ENCODE data around the gene TMEM184C.

Gene TMEM184C

GRCh38 chr4:147643616-147644015 is 26.4 kb downstream of the TMEM184C start:
- Histone ChIP-seq H3K9me3 (ENCODE audit: control insufficient read depth in 2 of 2, low read length in 2 of 2) (no peaks in the 10 kb centered on the region), H3K36me3 (ENCODE audit: control insufficient read depth in 2 of 2, insufficient read depth in 2 of 2, low read length in 2 of 2) (peaks cover 4 to 9% of the 10 kb centered on the region in 2 donors), H3K4me3 (ENCODE audit: low read length in 2 of 2) (no peak overlapping the region), H3K9ac (ENCODE audit: low read depth in 1 of 2, low read length in 2 of 2) (no peak overlapping the region), H3K27me3 (ENCODE audit: control insufficient read depth in 2 of 2, insufficient read depth in 2 of 2, low read length in 2 of 2) (no peaks in the 10 kb centered on the region), H3K4me1 (ENCODE audit: control insufficient read depth in 2 of 2, insufficient read depth in 2 of 2, low read length in 2 of 2) (no peaks in the 10 kb centered on the region), H3K27ac (ENCODE audit: low read depth in 2 of 2, low read length in 2 of 2) (no peak overlapping the region)

GRCh38 chr4:147644471-147644870 is 27.3 kb downstream of the TMEM184C start:
- H3K27ac ChIP-seq (ENCODE audit: low read depth in 2 of 2, low read length in 2 of 2), result no peak overlapping the region
- no peak overlapping the region for H3K9ac ChIP-seq (ENCODE audit: low read depth in 1 of 2, low read length in 2 of 2)
- H3K27me3 ChIP-seq (ENCODE audit: control insufficient read depth in 2 of 2, insufficient read depth in 2 of 2, low read length in 2 of 2), result no peaks in the 10 kb centered on the region
- peaks cover 8 to 11% of the 10 kb centered on the region in 2 donors for H3K36me3 ChIP-seq (ENCODE audit: control insufficient read depth in 2 of 2, insufficient read depth in 2 of 2, low read length in 2 of 2)
- no peaks in the 10 kb centered on the region for H3K4me1 ChIP-seq (ENCODE audit: control insufficient read depth in 2 of 2, insufficient read depth in 2 of 2, low read length in 2 of 2)
- H3K4me3 ChIP-seq (ENCODE audit: low read length in 2 of 2), result no peak overlapping the region
- no peaks in the 10 kb centered on the region for H3K9me3 ChIP-seq (ENCODE audit: control insufficient read depth in 2 of 2, low read length in 2 of 2)

GRCh38 chr4:147645099-147645498 is 27.9 kb downstream of the TMEM184C start:
- peaks cover 8 to 11% of the 10 kb centered on the region in 2 donors for H3K36me3 ChIP-seq (ENCODE audit: control insufficient read depth in 2 of 2, insufficient read depth in 2 of 2, low read length in 2 of 2)
- H3K4me3 ChIP-seq (ENCODE audit: low read length in 2 of 2), result no peak overlapping the region
- no peak overlapping the region for H3K27ac ChIP-seq (ENCODE audit: low read depth in 2 of 2, low read length in 2 of 2)

GRCh38 chr4:147648656-147649055 is 31.5 kb downstream of the TMEM184C start:
- Histone ChIP-seq H3K9ac (ENCODE audit: low read depth in 1 of 2, low read length in 2 of 2) (no peak overlapping the region), H3K27me3 (ENCODE audit: control insufficient read depth in 2 of 2, insufficient read depth in 2 of 2, low read length in 2 of 2) (no peaks in the 10 kb centered on the region), H3K4me3 (ENCODE audit: low read length in 2 of 2) (no peak overlapping the region), H3K36me3 (ENCODE audit: control insufficient read depth in 2 of 2, insufficient read depth in 2 of 2, low read length in 2 of 2) (peaks cover 4% of the 10 kb centered on the region in 2 donors), H3K4me1 (ENCODE audit: control insufficient read depth in 2 of 2, insufficient read depth in 2 of 2, low read length in 2 of 2) (no peaks in the 10 kb centered on the region), H3K9me3 (ENCODE audit: control insufficient read depth in 2 of 2, low read length in 2 of 2) (no peaks in the 10 kb centered on the region), H3K27ac (ENCODE audit: low read depth in 2 of 2, low read length in 2 of 2) (no peak overlapping the region)

More at GRCh38 chr4:147645099-147645498, 27.9 kb downstream of the TMEM184C start:
- Histone ChIP-seq H3K9ac (ENCODE audit: low read depth in 1 of 2, low read length in 2 of 2) (no peak overlapping the region), H3K27me3 (ENCODE audit: control insufficient read depth in 2 of 2, insufficient read depth in 2 of 2, low read length in 2 of 2) (no peaks in the 10 kb centered on the region), H3K9me3 (ENCODE audit: control insufficient read depth in 2 of 2, low read length in 2 of 2) (no peaks in the 10 kb centered on the region), H3K4me1 (ENCODE audit: control insufficient read depth in 2 of 2, insufficient read depth in 2 of 2, low read length in 2 of 2) (no peaks in the 10 kb centered on the region)

GRCh38 chr4:147651563-147651962 is 34.4 kb downstream of the TMEM184C start:
- Histone ChIP-seq H3K9me3 (ENCODE audit: control insufficient read depth in 2 of 2, low read length in 2 of 2) (no peaks in the 10 kb centered on the region), H3K4me1 (ENCODE audit: control insufficient read depth in 2 of 2, insufficient read depth in 2 of 2, low read length in 2 of 2) (no peaks in the 10 kb centered on the region), H3K36me3 (ENCODE audit: control insufficient read depth in 2 of 2, insufficient read depth in 2 of 2, low read length in 2 of 2) (peaks cover 4 to 6% of the 10 kb centered on the region in 2 donors), H3K27me3 (ENCODE audit: control insufficient read depth in 2 of 2, insufficient read depth in 2 of 2, low read length in 2 of 2) (no peaks in the 10 kb centered on the region), H3K27ac (ENCODE audit: low read depth in 2 of 2, low read length in 2 of 2) (no peak overlapping the region), H3K9ac (ENCODE audit: low read depth in 1 of 2, low read length in 2 of 2) (no peak overlapping the region), H3K4me3 (ENCODE audit: low read length in 2 of 2) (no peak overlapping the region)

- Histone ChIP-seq H3K36me3 (ENCODE audit: control insufficient read depth in 2 of 2, insufficient read depth in 2 of 2, low read length in 2 of 2) (peaks cover 2 to 16% of the 10 kb centered on the region in 2 donors), H3K4me3 (ENCODE audit: low read length in 2 of 2) (no peak overlapping the region), H3K9ac (ENCODE audit: low read depth in 1 of 2, low read length in 2 of 2) (no peak overlapping the region), H3K27ac (ENCODE audit: low read depth in 2 of 2, low read length in 2 of 2) (no peak overlapping the region), H3K9me3 (ENCODE audit: control insufficient read depth in 2 of 2, low read length in 2 of 2) (no peaks in the 10 kb centered on the region), H3K4me1 (ENCODE audit: control insufficient read depth in 2 of 2, insufficient read depth in 2 of 2, low read length in 2 of 2) (no peaks in the 10 kb centered on the region), H3K27me3 (ENCODE audit: control insufficient read depth in 2 of 2, insufficient read depth in 2 of 2, low read length in 2 of 2) (no peaks in the 10 kb centered on the region)
Observed at GRCh38 chr4:147655639-147656038, 38.4 kb downstream of the TMEM184C start.

- H3K4me1 ChIP-seq (ENCODE audit: control insufficient read depth in 2 of 2, insufficient read depth in 2 of 2, low read length in 2 of 2), result no peaks in the 10 kb centered on the region
- no peaks in the 10 kb centered on the region for H3K9me3 ChIP-seq (ENCODE audit: control insufficient read depth in 2 of 2, low read length in 2 of 2)
- no peak overlapping the region for H3K27ac ChIP-seq (ENCODE audit: low read depth in 2 of 2, low read length in 2 of 2)
- peaks cover 2 to 16% of the 10 kb centered on the region in 2 donors for H3K36me3 ChIP-seq (ENCODE audit: control insufficient read depth in 2 of 2, insufficient read depth in 2 of 2, low read length in 2 of 2)
- H3K9ac ChIP-seq (ENCODE audit: low read depth in 1 of 2, low read length in 2 of 2), result no peak overlapping the region
- H3K27me3 ChIP-seq (ENCODE audit: control insufficient read depth in 2 of 2, insufficient read depth in 2 of 2, low read length in 2 of 2), result no peaks in the 10 kb centered on the region
- H3K4me3 ChIP-seq (ENCODE audit: low read length in 2 of 2), result no peak overlapping the region
Observed at GRCh38 chr4:147658501-147658900, 41.3 kb downstream of the TMEM184C start.

- Histone ChIP-seq H3K27ac (ENCODE audit: low read depth in 2 of 2, low read length in 2 of 2) (no peak overlapping the region), H3K27me3 (ENCODE audit: control insufficient read depth in 2 of 2, insufficient read depth in 2 of 2, low read length in 2 of 2) (no peaks in the 10 kb centered on the region), H3K4me1 (ENCODE audit: control insufficient read depth in 2 of 2, insufficient read depth in 2 of 2, low read length in 2 of 2) (no peaks in the 10 kb centered on the region), H3K9me3 (ENCODE audit: control insufficient read depth in 2 of 2, low read length in 2 of 2) (no peaks in the 10 kb centered on the region), H3K9ac (ENCODE audit: low read depth in 1 of 2, low read length in 2 of 2) (no peak overlapping the region), H3K36me3 (ENCODE audit: control insufficient read depth in 2 of 2, insufficient read depth in 2 of 2, low read length in 2 of 2) (peaks cover 0 to 3% of the 10 kb centered on the region in 2 donors), H3K4me3 (ENCODE audit: low read length in 2 of 2) (no peak overlapping the region)
Observed at GRCh38 chr4:147674073-147674472, 56.9 kb downstream of the TMEM184C start.

- Histone ChIP-seq H3K4me1 (ENCODE audit: control insufficient read depth in 2 of 2, insufficient read depth in 2 of 2, low read length in 2 of 2) (no peaks in the 10 kb centered on the region), H3K4me3 (ENCODE audit: low read length in 2 of 2) (no peak overlapping the region), H3K9ac (ENCODE audit: low read depth in 1 of 2, low read length in 2 of 2) (no peak overlapping the region), H3K36me3 (ENCODE audit: control insufficient read depth in 2 of 2, insufficient read depth in 2 of 2, low read length in 2 of 2) (peaks cover 0 to 3% of the 10 kb centered on the region in 2 donors), H3K27me3 (ENCODE audit: control insufficient read depth in 2 of 2, insufficient read depth in 2 of 2, low read length in 2 of 2) (no peaks in the 10 kb centered on the region), H3K9me3 (ENCODE audit: control insufficient read depth in 2 of 2, low read length in 2 of 2) (no peaks in the 10 kb centered on the region), H3K27ac (ENCODE audit: low read depth in 2 of 2, low read length in 2 of 2) (no peak overlapping the region)
Observed at GRCh38 chr4:147674496-147674895, 57.3 kb downstream of the TMEM184C start.

GRCh38 chr4:147678106-147678505 is 60.9 kb downstream of the TMEM184C start:
- H3K27ac ChIP-seq (ENCODE audit: low read depth in 2 of 2, low read length in 2 of 2), result no peak overlapping the region
- H3K9ac ChIP-seq (ENCODE audit: low read depth in 1 of 2, low read length in 2 of 2), result no peak overlapping the region
- H3K9me3 ChIP-seq (ENCODE audit: control insufficient read depth in 2 of 2, low read length in 2 of 2), result no peaks in the 10 kb centered on the region
- no peaks in the 10 kb centered on the region for H3K27me3 ChIP-seq (ENCODE audit: control insufficient read depth in 2 of 2, insufficient read depth in 2 of 2, low read length in 2 of 2)
- peaks cover 0 to 2% of the 10 kb centered on the region in 2 donors for H3K4me1 ChIP-seq (ENCODE audit: control insufficient read depth in 2 of 2, insufficient read depth in 2 of 2, low read length in 2 of 2)
- peaks cover 0 to 3% of the 10 kb centered on the region in 2 donors for H3K36me3 ChIP-seq (ENCODE audit: control insufficient read depth in 2 of 2, insufficient read depth in 2 of 2, low read length in 2 of 2)
- no peak overlapping the region for H3K4me3 ChIP-seq (ENCODE audit: low read length in 2 of 2)
